H9 (cell line): ENCODE measurements around the gene RPLP2. TPM values are rescaled to one million over a fixed set of nuclear protein-coding genes. Genes with fewer than 3 reads are reported as not detected.

Experiments
- DNase-seq: peaks from one replicate; pipeline ENCODE4 v3.0.0-alpha.2; 2017
- H2AFZ ChIP-seq: one replicate; pipeline ENCODE4 v1.6.1; 2013; ENCODE audit warnings: mild to moderate bottlenecking, low read length, control low read depth, moderate library complexity
- H2AK5ac ChIP-seq: 2 replicates; pipeline ENCODE4 v1.6.1; 2013; ENCODE audit warnings: low read length, control low read depth, mixed read lengths; ENCODE audit not compliant: insufficient read length
- H2BK120ac ChIP-seq: one replicate; pipeline ENCODE4 v1.6.1; 2013; ENCODE audit warnings: low read depth, mild to moderate bottlenecking, low read length, control low read depth, inconsistent platforms; ENCODE audit not compliant: poor library complexity, severe bottlenecking
- H2BK12ac ChIP-seq: 2 replicates; pipeline ENCODE4 v1.6.1; 2013; ENCODE audit warnings: low read length, control low read depth, mixed read lengths, low read depth; ENCODE audit not compliant: insufficient read length
- H2BK15ac ChIP-seq: 2 replicates; pipeline ENCODE4 v1.6.1; 2013; ENCODE audit warnings: low read depth, low read length, control low read depth
- H2BK20ac ChIP-seq: one replicate; pipeline ENCODE4 v1.6.1; 2013; ENCODE audit warnings: low read depth, mild to moderate bottlenecking, low read length, control low read depth, inconsistent platforms; ENCODE audit not compliant: poor library complexity, severe bottlenecking
- H2BK5ac ChIP-seq: 2 replicates; pipeline ENCODE4 v1.6.1; 2013; ENCODE audit warnings: low read length, control low read depth, mixed read lengths; ENCODE audit not compliant: insufficient read length
- H3K14ac ChIP-seq: 2 replicates; pipeline ENCODE4 v1.6.1; 2013; ENCODE audit warnings: low read length, control low read depth; ENCODE audit not compliant: insufficient read depth
- H3K18ac ChIP-seq: 2 replicates; pipeline ENCODE4 v1.6.1; 2013; ENCODE audit warnings: low read depth, mild to moderate bottlenecking, mixed read lengths, low read length, control low read depth; ENCODE audit not compliant: insufficient read length
- H3K23ac ChIP-seq: 2 replicates; pipeline ENCODE4 v1.6.1; 2013; ENCODE audit warnings: low read length, control low read depth, mixed read lengths, low read depth; ENCODE audit not compliant: insufficient read length
- H3K23me2 ChIP-seq: 2 replicates; pipeline ENCODE4 v1.6.1; 2013; ENCODE audit warnings: low read depth, mild to moderate bottlenecking, mixed read lengths, low read length, control low read depth; ENCODE audit not compliant: insufficient read length, poor library complexity, severe bottlenecking
- H3K27ac ChIP-seq: 2 replicates; pipeline ENCODE4 v1.5.1; 2013; ENCODE audit warnings: low read length, control low read depth, mixed read lengths, low read depth; ENCODE audit not compliant: insufficient read length
- H3K27me3 ChIP-seq: 2 replicates; pipeline ENCODE4 v1.6.1; 2013; ENCODE audit warnings: low read length, control low read depth, inconsistent platforms; ENCODE audit not compliant: insufficient read depth
- H3K4ac ChIP-seq: 2 replicates; pipeline ENCODE4 v1.6.1; 2013; ENCODE audit warnings: low read depth, mild to moderate bottlenecking, control low read depth, inconsistent platforms, low read length, moderate library complexity
- H3K4me1 ChIP-seq: 2 replicates; pipeline ENCODE4 v1.6.1; 2013; ENCODE audit warnings: low read length, control low read depth, inconsistent platforms; ENCODE audit not compliant: insufficient read depth
- H3K4me2 ChIP-seq: 2 replicates; pipeline ENCODE4 v1.6.1; 2013; ENCODE audit warnings: low read length, control low read depth, mixed read lengths; ENCODE audit not compliant: insufficient read length, insufficient read depth
- H3K56ac ChIP-seq: 2 replicates; pipeline ENCODE4 v1.6.1; 2013; ENCODE audit warnings: low read depth, mild to moderate bottlenecking, mixed read lengths, low read length, control low read depth; ENCODE audit not compliant: insufficient read length
- H3K79me1 ChIP-seq: 2 replicates; pipeline ENCODE4 v1.6.1; 2013; ENCODE audit warnings: low read depth, mild to moderate bottlenecking, moderate library complexity, low read length, control low read depth, inconsistent platforms; ENCODE audit not compliant: insufficient read depth, poor library complexity, severe bottlenecking
- H3K79me2 ChIP-seq: 2 replicates; pipeline ENCODE4 v1.6.1; 2013; ENCODE audit warnings: low read length, control low read depth, inconsistent platforms; ENCODE audit not compliant: insufficient read depth
- H3K9ac ChIP-seq: 2 replicates; pipeline ENCODE4 v1.6.1; 2013; ENCODE audit warnings: low read length, control low read depth, mixed read lengths; ENCODE audit not compliant: insufficient read length; ENCODE audit errors: extremely low read depth
- H3K9me3 ChIP-seq: one replicate; pipeline ENCODE4 v1.6.1; 2013; ENCODE audit warnings: low read depth, low read length, inconsistent platforms; ENCODE audit not compliant: control insufficient read depth
- H3T11ph ChIP-seq: one replicate; pipeline ENCODE4 v1.6.1; 2013; ENCODE audit warnings: mild to moderate bottlenecking, low read length, control low read depth, inconsistent platforms
- H4K20me1 ChIP-seq: one replicate; pipeline ENCODE4 v1.6.1; 2013; ENCODE audit not compliant: control insufficient read depth, insufficient read length, insufficient read depth
- H4K5ac ChIP-seq: 2 replicates; pipeline ENCODE4 v1.6.1; 2013; ENCODE audit warnings: low read depth, mild to moderate bottlenecking, mixed read lengths, low read length, control low read depth; ENCODE audit not compliant: insufficient read length
- H4K8ac ChIP-seq: replicated peaks from 2 replicates; pipeline ENCODE4 v1.6.1; 2013; ENCODE audit warnings: low read length, control low read depth, mixed read lengths, low read depth; ENCODE audit not compliant: insufficient read length
- H4K91ac ChIP-seq: 2 replicates; pipeline ENCODE4 v1.6.1; 2013; ENCODE audit warnings: low read depth, mild to moderate bottlenecking, moderate library complexity, mixed read lengths, low read length, control low read depth; ENCODE audit not compliant: insufficient read length
- H3K27ac Mint-ChIP-seq, 3 experiments: 2 replicates in 2 of 3; 3 replicates in 1 of 3; pipeline ENCODE4 v1.8.0; 2020 to 2021; ENCODE audit warnings: mixed read lengths in 3 of 3, mild to moderate bottlenecking in 1 of 3, moderate library complexity in 1 of 3
- H3K27me3 Mint-ChIP-seq: 2 replicates; pipeline ENCODE4 v1.8.0; 2021; ENCODE audit warnings: low read depth, mild to moderate bottlenecking, moderate library complexity, mixed read lengths
- H3K36me3 Mint-ChIP-seq, 3 experiments: 2 replicates in 2 of 3; 3 replicates in 1 of 3; pipeline ENCODE4 v1.8.0; 2020 to 2021; ENCODE audit warnings: low read depth in 3 of 3, mixed read lengths in 3 of 3; ENCODE audit not compliant: insufficient read depth in 1 of 3
- H3K4me1 Mint-ChIP-seq, 2 experiments: 2 replicates each; pipeline ENCODE4 v1.8.0; 2020; ENCODE audit warnings: mixed read lengths in 2 of 2
- H3K4me3 Mint-ChIP-seq, 2 experiments: 2 replicates in 1 of 2; 3 replicates in 1 of 2; pipeline ENCODE4 v1.8.0; 2020 to 2021; ENCODE audit warnings: mild to moderate bottlenecking in 2 of 2, mixed read lengths in 2 of 2, moderate library complexity in 1 of 2
- H3K9me3 Mint-ChIP-seq, 2 experiments: 2 replicates in 1 of 2; 3 replicates in 1 of 2; pipeline ENCODE4 v1.8.0; 2020; ENCODE audit warnings: mild to moderate bottlenecking in 2 of 2, mixed read lengths in 2 of 2, moderate library complexity in 1 of 2
- CTCF ChIP-seq: fragments of 200-600 bp; sonication (generic); conservative IDR thresholded peaks from 3 replicates; pipeline ENCODE4 v1.8.0; 2021; ENCODE audit warnings: antibody characterized with exemption, mild to moderate bottlenecking
- WGBS: extraction: QIAGEN DNeasy Blood & Tissue Kit; methylation state at CpG from one replicate; pipeline ENCODE4 v1.1.7; 2013; ENCODE audit warnings: missing lambda C conversion rate, low lambda C conversion rate, mixed read lengths; ENCODE audit not compliant: insufficient read length; ENCODE audit errors: extremely low coverage; 5-methylcytosine and 5-hydroxymethylcytosine counted together
- total RNA-seq: library from RNA; stranded (reverse); gene quantifications from 2 replicates; pipeline ENCODE4 v1.2.1, GENCODE V29; 2021

Gene RPLP2
- total RNA-seq, 1 experiment from 2014 or later = 2,138 TPM

DNA sequence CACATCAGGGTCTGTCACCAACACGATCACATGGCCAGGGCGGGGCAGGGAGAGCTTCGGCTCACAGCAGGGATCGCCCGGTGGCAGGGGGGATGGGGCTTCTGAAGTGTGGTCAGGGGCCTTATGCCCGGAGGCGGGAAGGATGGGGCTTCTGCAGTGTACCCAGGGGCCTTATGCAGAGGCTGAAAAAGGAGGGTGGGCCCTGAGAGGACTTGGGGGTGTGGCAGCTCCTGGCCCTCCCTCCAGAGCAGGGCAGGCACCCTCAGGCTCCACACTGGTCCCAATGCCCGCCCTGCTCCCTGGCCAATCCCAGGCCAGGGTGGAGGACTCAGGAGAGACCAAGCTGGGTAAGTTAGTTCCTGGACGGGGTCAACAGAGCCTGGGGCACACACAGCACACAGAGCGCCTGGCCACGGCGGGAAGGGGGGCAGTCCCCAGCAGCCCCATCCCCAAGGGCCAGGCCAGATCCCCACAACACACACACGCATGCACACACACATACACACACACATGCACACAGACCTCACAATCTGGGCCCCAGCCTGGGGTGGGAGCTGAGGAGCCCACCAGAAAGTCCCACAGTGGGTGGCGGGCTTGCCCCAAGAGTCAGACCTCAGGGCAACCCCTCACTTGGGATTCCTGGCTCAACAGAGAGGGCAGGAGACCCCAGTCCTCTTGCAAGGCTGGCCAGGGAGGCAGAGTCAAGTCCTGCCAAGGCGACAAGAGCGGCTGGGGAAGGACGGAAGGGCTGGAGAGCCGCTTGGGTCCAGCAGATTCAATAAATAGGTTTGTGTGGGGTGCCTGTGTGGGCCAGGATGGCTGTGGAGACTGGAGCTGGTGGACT lies 18.8 kb upstream of the RPLP2 start:
- WGBS = no CpG with 5 or more reads among the region's 18 CpGs
- no peak overlapping the region for H2AK5ac ChIP-seq
- peak; percentile 89 for DNase-seq

More for the DNA sequence above, 18.8 kb upstream of the RPLP2 start:
- Mint-ChIP-seq H3K4me1 (peaks cover 7 to 31% of the 10 kb centered on the region in 2 experiments), H3K27me3 (peaks cover 3% of the 10 kb centered on the region; the same call in 1 of the 2 replicates), H3K9me3 (no peaks in the 10 kb centered on the region), H3K27ac (0 out of 7 replicates have a peak overlapping the region, but pooled peaks of 1 of the 3 experiments have one; percentile 78), H3K4me3 (peak overlapping the region in 1 of 2 experiments; percentile 66; a peak in 3 of 5 replicates), H3K36me3 (peaks cover 0 to 16% (median 3%) of the 10 kb centered on the region in 3 experiments; a peak in 2 of 7 replicates)
- H3K9me3 ChIP-seq = no peaks in the 10 kb centered on the region
- H4K5ac ChIP-seq = no peak overlapping the region
- no peaks in the 10 kb centered on the region for H3K79me1 ChIP-seq
- no peak overlapping the region for H3K23ac ChIP-seq
- no peak overlapping the region for H4K8ac ChIP-seq
- H2BK20ac ChIP-seq = no peak overlapping the region
- no peak overlapping the region for H2BK5ac ChIP-seq
- no peaks in the 10 kb centered on the region; the same call in 1 of the 2 replicates for H3K4me1 ChIP-seq
- no peak overlapping the region for H3K18ac ChIP-seq
- H4K91ac ChIP-seq = no peak overlapping the region
- no peak overlapping the region for H3T11ph ChIP-seq
- no peak overlapping the region for H3K56ac ChIP-seq
- no peak overlapping the region for H3K4ac ChIP-seq
- H2BK12ac ChIP-seq = no peak overlapping the region
- no peak overlapping the region; the same call in 1 of the 2 replicates for H3K14ac ChIP-seq
- no peak overlapping the region for H3K27ac ChIP-seq
- peaks cover 4% of the 10 kb centered on the region for H3K23me2 ChIP-seq
- H3K4me2 ChIP-seq = no peak overlapping the region
- no peaks in the 10 kb centered on the region for H3K27me3 ChIP-seq
- H2BK120ac ChIP-seq = no peak overlapping the region
- no peak overlapping the region for H2AFZ ChIP-seq
- TF ChIP-seq CTCF = no peak
- H3K9ac ChIP-seq = no peak overlapping the region
- no peak overlapping the region for H2BK15ac ChIP-seq
- no peaks in the 10 kb centered on the region for H3K79me2 ChIP-seq
- no peaks in the 10 kb centered on the region for H4K20me1 ChIP-seq
